Upper lobe of right lung (tissue), 1 donor: Measurements from ENCODE around the gene SLC44A3. TPM values are rescaled to one million over a fixed set of nuclear protein-coding genes. Genes with fewer than 3 reads are reported as not detected.

Experiments
- ATAC-seq: fragments of 200-7000 bp; cut with Tn5 transposase; one replicate; pipeline ENCODE4 v1.9.1; 2020; ENCODE audit warnings: mild to moderate bottlenecking, moderate library complexity
- DNase-seq: peaks from one replicate; pipeline ENCODE4 v3.0.0-alpha.2; 2020
- H3K27ac ChIP-seq: fragments of 200-600 bp; one replicate; pipeline ENCODE4 v1.8.0; 2022
- H3K27me3 ChIP-seq: fragments of 200-600 bp; one replicate; pipeline ENCODE4 v1.8.0; 2022; ENCODE audit warnings: mild to moderate bottlenecking
- H3K36me3 ChIP-seq: fragments of 200-600 bp; one replicate; pipeline ENCODE4 v1.8.0; 2022
- H3K4me1 ChIP-seq: fragments of 200-600 bp; one replicate; pipeline ENCODE4 v1.8.0; 2022
- H3K4me3 ChIP-seq: fragments of 200-600 bp; one replicate; pipeline ENCODE4 v1.8.0; 2022; ENCODE audit warnings: mild to moderate bottlenecking
- H3K9me3 ChIP-seq: fragments of 200-600 bp; one replicate; pipeline ENCODE4 v1.8.0; 2022
- intact Hi-C: fragments of 100-400 bp; cut with DNase I; formaldehyde crosslinking; loops from one replicate; pipeline ENCODE4 v1.11.0; 2022
- total RNA-seq: library from RNA; stranded (reverse); fragmentation: NEBNext Ultra II Directional; extraction: Animal tissue kit (Norgen Biotek cat#: 25700); gene quantifications from one replicate; pipeline ENCODE4 v1.2.1, GENCODE V29; 2021
- TF ChIP-seq, protein P1 (sequence below): fragments of 200-600 bp; IDR thresholded peaks from one replicate; pipeline ENCODE4 v1.8.0; 2022; ENCODE audit warnings: antibody characterized with exemption
- donor health status: DM: no; HTN: yes; CAD: no; lungs with severe emphysema.

SLC44A3 gene
- total RNA-seq, 1 donor from 2014 or later: 31.6 TPM

DNA sequence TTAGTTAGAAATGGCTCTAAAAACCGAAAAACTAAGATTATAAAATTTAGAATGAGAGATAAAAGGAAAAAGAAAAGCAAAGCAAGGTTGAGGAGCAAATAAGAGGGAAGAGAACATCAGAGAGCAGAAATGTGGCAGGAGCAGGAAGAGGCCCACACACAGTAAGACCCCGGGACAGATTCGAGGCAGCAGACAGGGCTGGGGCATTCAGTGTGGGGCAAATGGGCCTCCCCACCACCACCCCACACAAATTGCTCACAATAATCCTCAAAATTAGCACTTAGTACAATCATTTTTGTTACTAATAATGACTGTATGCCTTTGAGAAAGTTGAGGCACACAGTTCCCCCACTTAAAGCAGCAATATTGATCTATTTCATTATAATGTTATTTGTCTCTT lies 17.1 kb upstream of the SLC44A3 start:
- H3K27me3 ChIP-seq: no peaks in the 10 kb centered on the region
- intact Hi-C loops: no loop called here
- TF ChIP-seq, protein P1, sequence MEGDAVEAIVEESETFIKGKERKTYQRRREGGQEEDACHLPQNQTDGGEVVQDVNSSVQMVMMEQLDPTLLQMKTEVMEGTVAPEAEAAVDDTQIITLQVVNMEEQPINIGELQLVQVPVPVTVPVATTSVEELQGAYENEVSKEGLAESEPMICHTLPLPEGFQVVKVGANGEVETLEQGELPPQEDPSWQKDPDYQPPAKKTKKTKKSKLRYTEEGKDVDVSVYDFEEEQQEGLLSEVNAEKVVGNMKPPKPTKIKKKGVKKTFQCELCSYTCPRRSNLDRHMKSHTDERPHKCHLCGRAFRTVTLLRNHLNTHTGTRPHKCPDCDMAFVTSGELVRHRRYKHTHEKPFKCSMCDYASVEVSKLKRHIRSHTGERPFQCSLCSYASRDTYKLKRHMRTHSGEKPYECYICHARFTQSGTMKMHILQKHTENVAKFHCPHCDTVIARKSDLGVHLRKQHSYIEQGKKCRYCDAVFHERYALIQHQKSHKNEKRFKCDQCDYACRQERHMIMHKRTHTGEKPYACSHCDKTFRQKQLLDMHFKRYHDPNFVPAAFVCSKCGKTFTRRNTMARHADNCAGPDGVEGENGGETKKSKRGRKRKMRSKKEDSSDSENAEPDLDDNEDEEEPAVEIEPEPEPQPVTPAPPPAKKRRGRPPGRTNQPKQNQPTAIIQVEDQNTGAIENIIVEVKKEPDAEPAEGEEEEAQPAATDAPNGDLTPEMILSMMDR: no peak
- DNase-seq (no peak), ATAC-seq (no peak)
- no peak overlapping the region for H3K4me3 ChIP-seq
- H3K9me3 ChIP-seq: no peaks in the 10 kb centered on the region
- peaks cover 34% of the 10 kb centered on the region for H3K4me1 ChIP-seq
- no peak overlapping the region for H3K27ac ChIP-seq
- no peaks in the 10 kb centered on the region for H3K36me3 ChIP-seq

DNA sequence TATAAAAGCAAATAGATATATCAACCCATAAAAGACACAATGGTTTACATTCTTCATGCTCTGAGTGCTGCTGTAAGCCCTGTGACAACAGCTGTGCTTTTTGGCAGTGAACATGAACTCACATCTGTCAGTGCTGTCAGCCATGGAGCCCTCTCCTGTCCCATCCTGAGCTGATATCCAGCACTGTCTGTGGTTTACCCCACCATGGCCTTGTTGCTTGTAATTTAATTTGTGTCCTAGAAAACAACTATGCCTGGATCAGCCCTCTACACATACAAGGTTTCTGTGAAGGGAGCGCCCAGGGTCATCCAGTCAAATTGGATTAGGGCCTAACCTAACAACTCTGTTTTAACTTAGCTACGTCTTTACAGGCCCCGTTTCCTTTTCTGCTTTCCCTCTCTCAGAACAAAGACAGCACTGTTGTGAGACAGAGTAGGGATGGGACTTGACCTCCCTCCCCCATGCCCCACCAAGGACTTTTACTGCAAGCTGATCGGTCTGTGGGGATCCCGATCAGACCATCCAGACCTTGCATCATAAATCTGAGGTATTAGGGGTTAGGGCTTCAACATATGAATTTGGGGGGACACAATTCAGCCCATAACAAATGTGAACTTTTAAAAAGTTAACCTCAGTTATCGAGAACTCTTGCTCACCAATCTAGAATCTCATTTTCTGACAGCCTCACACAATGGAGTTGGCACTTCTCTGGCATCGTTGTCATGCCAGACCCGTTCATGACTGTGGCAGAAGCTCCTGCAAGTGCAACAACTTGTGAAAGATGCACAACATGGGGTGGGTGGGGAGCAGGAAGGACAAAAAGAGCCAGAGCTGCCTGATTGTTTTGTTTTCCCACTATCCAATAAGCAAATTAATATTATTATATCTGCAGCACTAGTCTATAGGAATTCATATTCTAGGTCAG lies 16.4 kb upstream of the SLC44A3 start:
- no peaks in the 10 kb centered on the region for H3K9me3 ChIP-seq
- H3K27me3 ChIP-seq: no peaks in the 10 kb centered on the region
- H3K4me3 ChIP-seq: no peak overlapping the region
- peaks cover 34% of the 10 kb centered on the region for H3K4me1 ChIP-seq
- intact Hi-C loops: no loop called here
- H3K36me3 ChIP-seq: no peaks in the 10 kb centered on the region
- ATAC-seq: no peak
- no peak for DNase-seq
- TF ChIP-seq, protein P1: no peak
- no peak overlapping the region for H3K27ac ChIP-seq

DNA sequence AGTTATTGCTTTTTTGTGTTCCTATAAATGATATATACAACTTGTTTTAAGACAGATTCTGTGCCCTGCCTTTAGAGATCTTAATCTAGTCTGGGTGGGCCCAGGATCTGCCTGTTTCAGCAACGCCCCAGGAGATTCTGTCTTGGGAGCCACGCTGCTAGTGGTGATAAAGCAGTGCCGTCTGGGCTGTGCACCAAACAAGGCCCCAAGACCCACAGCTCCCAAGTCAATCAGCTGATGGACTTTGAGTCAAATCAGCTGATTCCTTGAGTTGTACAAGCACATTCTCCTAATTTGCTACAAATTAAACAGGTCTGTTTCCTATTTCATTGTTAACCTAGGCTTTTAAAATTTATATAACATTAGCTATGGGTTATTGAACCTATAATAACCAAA lies 15.7 kb upstream of the SLC44A3 start:
- Histone ChIP-seq H3K27ac (no peak overlapping the region), H3K36me3 (no peaks in the 10 kb centered on the region), H3K27me3 (no peaks in the 10 kb centered on the region), H3K4me3 (no peak overlapping the region), H3K9me3 (no peaks in the 10 kb centered on the region), H3K4me1 (peaks cover 34% of the 10 kb centered on the region)
- no peak for DNase-seq
- ATAC-seq: no peak
- intact Hi-C loops: no loop called here
- TF ChIP-seq, protein P1: no peak

DNA sequence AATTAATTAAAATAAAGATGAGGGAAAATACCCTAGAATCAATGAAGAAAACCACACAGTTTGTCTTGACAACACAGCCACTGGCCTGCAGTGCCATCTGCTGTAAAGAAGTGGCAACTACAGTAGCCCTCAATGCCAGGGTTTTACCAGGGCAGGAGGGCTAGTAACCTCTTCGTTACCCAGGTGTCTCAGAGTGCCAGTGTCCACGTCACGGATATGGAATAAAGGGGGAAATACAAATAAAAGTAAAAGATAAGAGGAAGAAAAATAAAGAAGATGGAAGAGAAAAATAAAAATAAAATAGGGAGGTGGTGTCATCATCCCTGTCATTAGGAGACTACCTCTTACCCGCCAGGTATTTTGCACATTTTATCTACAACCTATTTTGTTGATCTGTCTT lies 14.2 kb upstream of the SLC44A3 start:
- no peak overlapping the region for H3K4me3 ChIP-seq
- TF ChIP-seq, protein P1: peak; percentile 99
- H3K27me3 ChIP-seq: no peaks in the 10 kb centered on the region
- ATAC-seq: peak; percentile 83
- no peak for DNase-seq
- H3K36me3 ChIP-seq: no peaks in the 10 kb centered on the region
- intact Hi-C loops: loop anchor here (5.0 kb wide), 1 partner anchor 299 kb away; no protein-coding TSS in a partner anchor
- H3K27ac ChIP-seq: no peak overlapping the region
- H3K9me3 ChIP-seq: no peaks in the 10 kb centered on the region
- H3K4me1 ChIP-seq: peaks cover 33% of the 10 kb centered on the region

DNA sequence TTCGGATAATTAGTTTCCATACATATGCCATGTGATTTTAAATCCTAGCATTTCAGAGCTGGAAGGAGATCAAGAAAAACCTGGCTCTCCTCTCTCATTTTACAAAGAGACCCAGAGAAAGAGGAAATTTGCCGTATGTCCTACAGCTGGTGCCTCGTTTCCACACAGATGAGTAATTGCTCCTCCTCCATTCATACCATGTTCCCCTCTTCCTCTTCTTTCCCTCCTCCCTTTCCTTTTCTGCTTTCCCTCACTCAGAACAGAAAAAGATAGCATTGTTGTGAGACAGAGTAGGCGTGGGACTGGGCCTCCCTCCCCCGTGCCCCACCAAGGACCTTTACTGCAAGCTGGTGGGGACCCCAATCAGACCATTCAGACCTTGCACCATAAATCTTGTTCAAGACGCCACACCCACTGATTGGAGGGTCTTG lies 13.7 kb upstream of the SLC44A3 start:
- peaks cover 28% of the 10 kb centered on the region for H3K4me1 ChIP-seq
- no peak overlapping the region for H3K27ac ChIP-seq
- ATAC-seq (no peak), DNase-seq (no peak)
- TF ChIP-seq, protein P1: no peak
- intact Hi-C loops: loop anchor here (5.0 kb wide), 1 partner anchor 299 kb away; no protein-coding TSS in a partner anchor
- no peaks in the 10 kb centered on the region for H3K9me3 ChIP-seq
- H3K36me3 ChIP-seq: no peaks in the 10 kb centered on the region
- no peak overlapping the region for H3K4me3 ChIP-seq
- H3K27me3 ChIP-seq: no peaks in the 10 kb centered on the region
